SK-N-MC (cell line): ENCODE measurements around the gene PRCD.
"Not testable (repeated sequence)": the region's sequence is repeated elsewhere in the genome, so short reads cannot be mapped to it uniquely, and the experiment has no call there.

Source experiments
- EZH2 ChIP-seq: fragments of 200-600 bp; sonication (generic); IDR thresholded peaks from one replicate; pipeline ENCODE4 v1.6.1; 2017; ENCODE audit warnings: antibody characterized with exemption
- FOXP2 ChIP-seq: optimal IDR thresholded peaks from 2 replicates; pipeline ENCODE3; 2011; ENCODE audit warnings: mild to moderate bottlenecking, moderate library complexity; ENCODE audit not compliant: insufficient read depth; ENCODE audit errors: extremely low read length, control extremely low read depth
- POLR2AphosphoS5 ChIP-seq: IDR thresholded peaks from 2 replicates; pipeline ENCODE4 v1.6.1; 2012; ENCODE audit warnings: mild to moderate bottlenecking, low read depth, low read length, borderline replicate concordance

- not testable (repeated sequence) for TF ChIP-seq POLR2AphosphoS5, FOXP2, EZH2
Measured at GRCh38 chr17:76559460-76559859, 19.6 kb downstream of the PRCD start.
